ENCODE measurements around the gene KANK2.
"Not testable (repeated sequence)": the region's sequence is repeated elsewhere in the genome, so short reads cannot be mapped to it uniquely, and the experiment has no call there.

The KANK2 gene

GRCh38 chr19:11140023-11140538, 57.3 kb downstream of the KANK2 start:
- not testable (repeated sequence) for DNase-seq (ENCODE audit: low read depth)

GRCh38 chr19:11138601-11139300, 58.6 kb downstream of the KANK2 start:
- DNase-seq (ENCODE audit: low read depth) = peak; percentile 83

- peak; percentile 74 for DNase-seq (ENCODE audit: low read depth)
Observed at GRCh38 chr19:11137542-11138384, 59.6 kb downstream of the KANK2 start.

- DNase-seq (ENCODE audit: low read depth) = no peak
Observed at GRCh38 chr19:11136400-11137101, 60.8 kb downstream of the KANK2 start.

DNA sequence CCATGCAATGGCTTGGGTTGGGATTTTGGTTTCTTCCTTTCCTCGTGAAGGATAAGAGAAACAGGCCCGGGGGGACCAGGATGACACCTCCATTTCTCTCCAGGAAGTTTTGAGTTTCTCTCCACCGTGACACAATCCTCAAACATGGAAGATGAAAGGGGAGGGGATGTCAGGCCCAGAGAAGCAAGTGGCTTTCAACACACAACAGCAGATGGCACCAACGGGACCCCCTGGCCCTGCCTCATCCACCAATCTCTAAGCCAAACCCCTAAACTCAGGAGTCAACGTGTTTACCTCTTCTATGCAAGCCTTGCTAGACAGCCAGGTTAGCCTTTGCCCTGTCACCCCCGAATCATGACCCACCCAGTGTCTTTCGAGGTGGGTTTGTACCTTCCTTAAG, 65.9 kb downstream of the KANK2 start:
- no peak for DNase-seq (ENCODE audit: low read depth)

- peak; percentile 62 for DNase-seq (ENCODE audit: low read depth)
Observed at GRCh38 chr19:11130824-11131455, 66.4 kb downstream of the KANK2 start.

GRCh38 chr19:11127905-11128304, 69.4 kb downstream of the KANK2 start:
- DNase-seq (ENCODE audit: low read depth) = no peak

- DNase-seq (ENCODE audit: low read depth) = peak; percentile 64
Observed at GRCh38 chr19:11125994-11126685, 71.2 kb downstream of the KANK2 start.

DNA sequence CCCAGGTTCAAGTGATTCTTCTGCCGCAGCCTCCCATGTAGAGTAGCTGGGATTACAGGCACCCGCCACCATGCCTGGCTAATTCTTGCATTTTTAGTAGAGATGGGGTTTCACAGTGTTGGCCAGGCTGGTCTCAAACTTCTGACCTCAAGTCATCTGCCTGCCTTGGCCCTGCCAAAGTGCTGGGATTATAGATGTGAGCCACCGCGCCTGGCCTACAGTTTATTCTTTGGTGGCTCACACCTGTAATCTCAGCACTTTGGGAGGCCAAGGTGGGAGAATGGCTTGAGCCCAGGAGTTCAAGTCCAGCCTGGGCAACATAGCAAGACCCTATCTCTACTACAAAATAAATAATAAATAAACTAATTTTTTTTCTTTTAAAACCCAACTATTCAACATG, 73.2 kb downstream of the KANK2 start:
- DNase-seq (ENCODE audit: low read depth) = not testable (repeated sequence)

DNA sequence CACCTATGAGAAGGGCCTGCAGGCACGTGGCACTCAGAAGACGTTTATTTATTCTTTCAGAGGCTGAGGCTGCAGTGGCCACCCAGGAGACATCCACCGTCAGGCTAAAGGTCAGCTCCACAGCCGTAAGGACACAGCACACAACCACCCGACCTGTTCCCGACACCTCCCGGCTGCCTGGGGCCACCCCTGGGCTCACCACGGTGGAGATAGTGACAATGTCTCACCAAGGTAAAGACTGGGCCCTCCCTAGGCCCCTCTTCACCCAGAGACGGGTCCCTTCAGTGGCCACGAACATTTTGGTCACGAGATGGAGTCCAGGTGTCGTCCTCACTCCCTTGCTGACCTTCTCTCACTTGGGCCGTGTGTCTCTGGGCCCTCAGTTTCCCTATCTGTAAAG, 74.2 kb downstream of the KANK2 start:
- DNase-seq (ENCODE audit: low read depth) = no peak

DNA sequence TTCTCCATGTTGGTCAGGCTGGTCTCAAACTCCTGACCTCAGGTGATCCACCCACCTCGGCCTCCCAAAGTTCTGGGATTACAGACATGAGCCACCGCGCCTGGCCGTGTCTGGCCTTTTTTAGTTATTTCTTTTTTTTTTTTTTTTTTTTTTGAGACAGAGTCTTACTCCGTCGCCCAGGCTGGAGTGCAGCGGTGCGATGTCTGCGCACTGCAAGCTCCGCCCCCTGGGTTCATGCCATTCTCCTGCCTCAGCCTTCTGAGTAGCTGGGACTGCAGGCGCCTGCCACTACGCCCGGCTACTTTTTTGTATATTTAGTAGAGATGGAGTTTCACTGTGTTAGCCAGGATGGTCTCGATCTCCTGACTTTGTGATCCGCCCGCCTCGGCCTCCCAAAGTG, 75.4 kb downstream of the KANK2 start:
- not testable (repeated sequence) for DNase-seq (ENCODE audit: low read depth)

DNA sequence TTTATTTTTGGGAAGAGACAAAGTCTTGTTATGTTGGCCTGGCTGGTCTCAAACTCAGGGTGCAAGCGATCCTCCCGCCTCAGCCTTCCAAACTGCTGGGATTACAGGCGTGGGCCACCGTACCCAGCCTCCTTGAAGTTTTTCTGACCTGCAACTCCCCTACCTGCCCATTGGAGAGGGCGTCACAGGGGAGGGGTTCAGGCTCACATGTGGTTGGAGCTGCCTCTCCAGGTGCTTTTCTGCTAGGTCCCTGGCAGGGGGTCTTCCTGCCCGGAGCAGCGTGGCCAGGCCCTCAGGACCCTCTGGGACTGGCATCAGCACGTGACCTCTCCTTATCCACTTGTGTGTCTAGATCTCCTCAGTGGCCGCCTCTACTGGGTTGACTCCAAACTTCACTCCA, 80.8 kb downstream of the KANK2 start:
- no peak for DNase-seq (ENCODE audit: low read depth)

- no peak for DNase-seq (ENCODE audit: low read depth)
Observed at GRCh38 chr19:11115895-11116446, 81.4 kb downstream of the KANK2 start.

DNA sequence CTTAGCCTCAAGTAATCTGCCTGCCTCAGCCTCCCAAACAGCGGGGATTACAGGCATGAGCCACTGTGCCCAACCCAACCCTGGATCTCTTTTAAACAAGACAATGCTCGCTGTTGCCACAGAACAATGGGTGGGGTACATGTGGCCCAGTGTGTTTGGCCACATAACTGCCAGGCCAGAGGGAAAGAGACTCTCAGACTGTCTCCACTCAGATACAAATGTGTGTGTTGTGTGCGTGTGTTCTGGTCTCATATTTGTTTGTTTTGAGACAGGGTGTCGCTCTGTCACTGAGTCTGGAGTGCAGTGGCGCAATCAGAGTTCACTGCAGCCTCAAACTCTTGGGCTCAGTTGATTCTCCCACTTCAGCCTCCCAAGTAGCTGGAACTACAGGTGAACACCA, 82.3 kb downstream of the KANK2 start:
- no peak for DNase-seq (ENCODE audit: low read depth)
